GM12892 (cell line): ENCODE results near the gene BANK1.

Source experiments
- DNase-seq: peaks from one replicate; pipeline ENCODE4 v3.0.0; 2011; ENCODE audit not compliant: insufficient read length
- FAIRE-seq: peaks from 2 replicates; lab custom pipeline; 2011; peaks lifted over from hg19 to GRCh38; lab: Jason Lieb, UNC
- POLR2A ChIP-seq: IDR thresholded peaks from 2 replicates; pipeline ENCODE4 v1.6.1; 2011; ENCODE audit warnings: low read depth, low read length, control low read depth
- POLR2AphosphoS5 ChIP-seq: IDR thresholded peaks from 2 replicates; pipeline ENCODE4 v1.6.1; 2011; ENCODE audit warnings: low read depth, low read length, control low read depth
- TAF1 ChIP-seq: IDR thresholded peaks from 2 replicates; pipeline ENCODE4 v1.6.1; 2011; ENCODE audit warnings: low read depth, mild to moderate bottlenecking, control low read depth, low read length, borderline replicate concordance

Gene BANK1

DNA sequence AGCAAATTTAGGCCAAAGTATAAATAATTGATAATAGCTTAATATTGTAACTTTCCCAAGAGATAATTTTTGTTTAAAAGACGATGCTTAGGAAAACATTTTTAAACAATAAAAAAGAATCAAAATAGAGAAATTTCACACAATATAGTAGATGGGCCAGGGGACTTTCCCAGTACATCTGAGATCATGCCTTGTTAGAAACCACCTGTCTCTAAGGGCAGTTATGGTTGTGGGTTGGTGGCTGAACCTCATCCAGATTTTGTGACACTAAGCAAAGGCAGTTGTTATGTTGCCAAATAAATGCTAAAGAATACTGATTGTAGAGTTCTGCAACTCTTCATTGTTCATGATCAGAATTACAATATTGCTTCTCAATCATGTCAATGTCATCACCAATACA, 270.6 kb downstream of the BANK1 start:
- DNase-seq = no peak
- TF ChIP-seq POLR2A = no peak
- FAIRE-seq = no peak

DNA sequence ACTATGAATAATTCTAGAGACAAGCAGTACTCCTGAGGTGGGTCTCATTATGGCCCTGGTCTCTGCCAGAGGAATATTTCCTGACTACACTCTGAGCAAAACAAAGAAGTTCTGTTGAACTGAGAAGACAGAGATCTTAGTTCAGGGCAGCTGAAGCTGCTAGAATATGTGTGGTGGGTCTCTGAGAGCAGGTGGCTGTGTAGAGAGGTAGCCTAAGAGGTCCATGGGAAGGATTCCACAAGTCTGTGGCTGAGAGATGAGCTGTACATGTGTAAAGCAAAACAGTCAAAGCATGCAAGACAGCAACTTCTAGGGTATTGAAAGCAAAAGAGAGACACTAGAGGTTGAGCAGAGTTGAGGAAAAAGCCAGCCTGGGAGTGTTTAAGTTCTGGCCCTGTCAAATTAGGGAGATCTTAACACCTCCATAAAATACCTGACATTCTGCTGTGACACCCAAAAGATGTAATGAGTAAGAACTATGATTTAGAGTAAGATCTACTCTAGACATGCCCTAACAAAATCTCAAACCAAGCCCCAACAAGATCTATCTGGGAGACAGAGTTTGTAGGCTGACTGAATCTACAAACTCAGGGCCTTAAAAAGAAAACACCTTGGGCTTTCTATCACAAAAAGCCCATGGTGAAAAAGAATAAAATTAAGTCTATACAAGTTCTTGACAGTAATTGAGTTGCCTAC, 274.4 kb downstream of the BANK1 start:
- no peak for FAIRE-seq
- no peak for DNase-seq
- TF ChIP-seq POLR2AphosphoS5 = no peak
- TF ChIP-seq TAF1 = no peak
- no peak for TF ChIP-seq POLR2A

GRCh38 chr4:102076622-102077021, 286.1 kb downstream of the BANK1 start:
- DNase-seq (no peak), FAIRE-seq (no peak)
- TF ChIP-seq POLR2AphosphoS5 (no peak), POLR2A (no peak), TAF1 (no peak)

DNA sequence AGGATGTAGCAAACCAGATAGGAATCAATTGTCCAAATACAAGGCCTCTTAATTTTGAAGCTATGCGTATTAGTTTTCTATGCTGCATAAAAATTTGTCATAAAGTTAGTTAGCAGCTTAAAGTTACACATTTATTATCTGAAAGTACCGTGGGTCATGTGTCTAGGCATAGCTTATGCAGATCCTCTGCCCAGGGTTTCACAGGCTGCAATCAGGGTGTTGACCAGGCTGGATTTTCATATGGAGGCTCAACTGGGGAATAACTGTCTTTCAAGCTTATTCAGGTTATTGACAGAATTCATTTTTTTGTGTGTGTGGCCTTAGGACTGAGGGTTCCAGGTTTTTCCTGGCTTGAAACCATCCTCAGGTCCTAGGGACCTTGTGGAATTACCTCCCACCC, 289.7 kb downstream of the BANK1 start:
- FAIRE-seq (no peak), DNase-seq (no peak)
- TF ChIP-seq TAF1 (no peak), POLR2AphosphoS5 (no peak), POLR2A (no peak)

- FAIRE-seq = no peak
- no peak for DNase-seq
These were observed 299.5 kb downstream of the BANK1 start for GRCh38 chr4:102089850-102090621.

GRCh38 chr4:102091656-102092055, 301.1 kb downstream of the BANK1 start:
- no peak for FAIRE-seq
- DNase-seq = no peak
- TF ChIP-seq POLR2A = no peak
- no peak for TF ChIP-seq TAF1
- TF ChIP-seq POLR2AphosphoS5 = no peak

More at GRCh38 chr4:102089850-102090621, 299.5 kb downstream of the BANK1 start:
- TF ChIP-seq POLR2AphosphoS5 (no peak), TAF1 (no peak), POLR2A (no peak)

DNA sequence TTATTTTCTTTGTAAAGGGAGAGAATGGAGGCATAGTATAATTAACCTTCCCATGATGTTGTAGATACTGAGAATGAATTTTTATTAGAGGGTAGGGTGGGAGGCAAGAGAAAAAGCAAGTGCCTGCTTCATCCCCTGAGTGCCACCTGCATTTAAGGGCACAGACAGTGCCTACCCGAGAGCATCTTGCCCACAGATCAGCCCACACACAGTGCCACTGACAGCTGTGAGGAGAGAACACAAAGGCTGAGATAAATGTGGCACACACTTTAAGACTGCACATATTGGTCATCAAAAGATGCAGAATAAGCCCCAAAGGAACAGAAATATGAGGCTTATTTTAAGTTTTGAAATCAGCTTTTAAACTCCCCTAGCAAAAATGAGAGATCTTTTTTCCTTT, 304.0 kb downstream of the BANK1 start:
- no peak for FAIRE-seq
- no peak for DNase-seq
- TF ChIP-seq POLR2A = no peak

GRCh38 chr4:102103368-102103767, 312.8 kb downstream of the BANK1 start:
- DNase-seq (no peak), FAIRE-seq (no peak)
- no peak for TF ChIP-seq POLR2A
- TF ChIP-seq POLR2AphosphoS5 = no peak
- no peak for TF ChIP-seq TAF1

GRCh38 chr4:102104278-102104677, 313.7 kb downstream of the BANK1 start:
- FAIRE-seq (no peak), DNase-seq (no peak)
- TF ChIP-seq TAF1 (no peak), POLR2AphosphoS5 (no peak), POLR2A (no peak)

DNA sequence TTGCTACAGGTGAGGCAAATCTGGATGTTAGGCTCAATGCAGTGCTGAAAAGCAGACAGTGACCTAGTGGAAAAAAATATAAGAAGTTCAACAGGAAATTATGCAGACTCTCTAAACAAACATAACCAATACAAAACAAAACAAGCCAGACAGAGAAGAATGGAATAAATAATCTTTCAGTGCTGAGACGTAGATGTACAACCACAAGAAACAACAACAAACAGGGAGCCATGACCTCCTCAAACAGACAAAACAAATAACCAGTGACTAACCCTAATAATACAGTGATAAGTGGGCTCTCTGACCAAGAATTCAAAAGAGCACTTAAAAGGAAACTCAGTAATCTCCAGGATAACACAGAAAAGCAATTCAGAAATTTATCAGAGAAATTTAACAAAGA, 315.5 kb downstream of the BANK1 start:
- TF ChIP-seq POLR2A (no peak), POLR2AphosphoS5 (no peak), TAF1 (no peak)
- FAIRE-seq (no peak), DNase-seq (no peak)

GRCh38 chr4:102114118-102114630, 323.6 kb downstream of the BANK1 start:
- DNase-seq (no peak), FAIRE-seq (no peak)
- TF ChIP-seq POLR2A = no peak
- TF ChIP-seq TAF1 = no peak
- TF ChIP-seq POLR2AphosphoS5 = no peak

DNA sequence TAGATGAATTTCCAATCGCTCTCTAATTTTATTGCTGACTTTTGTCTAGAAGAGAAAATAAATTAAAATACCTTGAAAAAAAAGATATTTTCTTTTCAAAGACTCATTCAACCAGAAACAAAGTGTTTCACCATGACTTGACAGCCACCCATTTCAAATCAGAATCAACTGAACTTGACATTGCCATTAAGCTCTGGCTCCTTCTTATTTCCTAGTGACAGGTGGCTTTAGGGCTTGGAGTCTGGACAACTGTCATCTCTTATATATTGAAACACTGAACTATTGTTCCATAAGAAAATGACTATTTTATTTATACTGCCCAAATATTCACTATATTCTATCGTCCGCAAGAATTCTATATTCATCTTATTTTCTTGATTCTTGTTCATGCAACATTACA, 325.6 kb downstream of the BANK1 start:
- no peak for DNase-seq
- no peak for FAIRE-seq
- no peak for TF ChIP-seq POLR2A
- TF ChIP-seq TAF1 = no peak
- TF ChIP-seq POLR2AphosphoS5 = no peak
